NCI-H1694 treated with DMSO at 0.1 percent for 48 hours (cell line): ENCODE measurements around the gene FSTL4.

Experiments used
- DNase-seq: peaks from one replicate; lab custom pipeline; 2025; lab: John Stamatoyannopoulos, UW

FSTL4 gene

GRCh38 chr5:133364936-133365707 is 247.2 kb downstream of the FSTL4 start:
- no peak for DNase-seq

- DNase-seq: no peak
Measured at GRCh38 chr5:133363807-133364587, 248.3 kb downstream of the FSTL4 start.

- DNase-seq: no peak
Measured at GRCh38 chr5:133362438-133362837, 249.9 kb downstream of the FSTL4 start.

GRCh38 chr5:133361922-133362321 is 250.4 kb downstream of the FSTL4 start:
- DNase-seq: no peak

- DNase-seq: no peak
Measured at GRCh38 chr5:133360693-133361472, 251.5 kb downstream of the FSTL4 start.

GRCh38 chr5:133359861-133360260 is 252.5 kb downstream of the FSTL4 start:
- no peak for DNase-seq

GRCh38 chr5:133358271-133358670 is 254.1 kb downstream of the FSTL4 start:
- no peak for DNase-seq

GRCh38 chr5:133357758-133358157 is 254.6 kb downstream of the FSTL4 start:
- DNase-seq: no peak

- DNase-seq: no peak
Measured at GRCh38 chr5:133356984-133357421, 255.3 kb downstream of the FSTL4 start.

GRCh38 chr5:133356396-133356983 is 255.9 kb downstream of the FSTL4 start:
- DNase-seq: no peak

GRCh38 chr5:133354323-133355185 is 257.8 kb downstream of the FSTL4 start:
- no peak for DNase-seq

- DNase-seq: no peak
Measured at GRCh38 chr5:133353741-133354140, 258.6 kb downstream of the FSTL4 start.

GRCh38 chr5:133348406-133348805 is 263.9 kb downstream of the FSTL4 start:
- no peak for DNase-seq

- no peak for DNase-seq
Measured at GRCh38 chr5:133347039-133347438, 265.3 kb downstream of the FSTL4 start.

- DNase-seq: no peak
Measured at GRCh38 chr5:133344266-133344665, 268.1 kb downstream of the FSTL4 start.

GRCh38 chr5:133343196-133343595 is 269.1 kb downstream of the FSTL4 start:
- no peak for DNase-seq

GRCh38 chr5:133341915-133342710 is 270.2 kb downstream of the FSTL4 start:
- no peak for DNase-seq

- no peak for DNase-seq
Measured at GRCh38 chr5:133341296-133341695, 271.0 kb downstream of the FSTL4 start.

- DNase-seq: no peak
Measured at GRCh38 chr5:133340822-133341221, 271.5 kb downstream of the FSTL4 start.
